Nephron (organoid): Measurements from ENCODE around the gene WNT2B.

Source experiments
- H3K27ac Mint-ChIP-seq, 3 experiments: 2 replicates each; pipeline ENCODE4 v1.8.0; 2020; ENCODE audit warnings: mixed read lengths in 3 of 3, mild to moderate bottlenecking in 2 of 3, moderate library complexity in 1 of 3
- H3K27me3 Mint-ChIP-seq: 2 replicates; pipeline ENCODE4 v1.8.0; 2021; ENCODE audit warnings: low read depth, mild to moderate bottlenecking, moderate library complexity, mixed read lengths
- H3K36me3 Mint-ChIP-seq: 2 replicates; pipeline ENCODE4 v1.8.0; 2020; ENCODE audit warnings: low read depth, mixed read lengths
- H3K4me1 Mint-ChIP-seq: 2 replicates; pipeline ENCODE4 v1.8.0; 2020; ENCODE audit warnings: mixed read lengths
- H3K4me3 Mint-ChIP-seq, 3 experiments: 2 replicates each; pipeline ENCODE4 v1.8.0; 2020; ENCODE audit warnings: mild to moderate bottlenecking in 3 of 3, mixed read lengths in 3 of 3, moderate library complexity in 2 of 3
- H3K9me3 Mint-ChIP-seq: 2 replicates; pipeline ENCODE4 v1.8.0; 2020; ENCODE audit warnings: mixed read lengths
- TF ChIP-seq, protein P1 (sequence below), 3 experiments: fragments of 200-600 bp; sonication (generic); IDR thresholded peaks; one replicate each; pipeline ENCODE4 v1.5.0; 2021; ENCODE audit warnings: antibody characterized with exemption in 3 of 3; ENCODE audit not compliant: unreplicated experiment in 3 of 3

The WNT2B gene

DNA sequence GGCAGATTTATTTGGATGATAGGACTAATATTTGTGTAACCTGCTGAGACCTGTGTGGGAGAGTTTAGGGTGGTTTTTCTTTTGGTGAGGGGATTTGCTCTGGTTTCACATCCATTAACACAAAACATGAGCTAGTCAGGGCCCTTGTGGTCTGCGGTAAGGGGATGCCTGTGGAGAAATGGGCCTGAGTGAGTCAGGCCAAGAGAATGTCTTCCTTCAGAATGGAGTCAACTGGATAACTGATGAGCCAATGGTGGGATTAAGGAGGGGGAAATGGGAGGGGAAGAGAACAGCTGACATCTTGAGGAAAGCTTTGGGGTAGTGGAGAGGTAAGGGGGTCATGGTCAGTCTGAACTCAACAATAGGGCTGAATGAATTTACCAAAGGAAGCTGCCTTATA lies 13.9 kb downstream of the WNT2B start:
- no peak overlapping the region for H3K4me3 Mint-ChIP-seq
- peaks cover 21% of the 10 kb centered on the region for H3K36me3 Mint-ChIP-seq
- no peak overlapping the region for H3K27ac Mint-ChIP-seq
- peaks cover 3% of the 10 kb centered on the region for H3K27me3 Mint-ChIP-seq
- no peaks in the 10 kb centered on the region for H3K9me3 Mint-ChIP-seq
- TF ChIP-seq, protein P1, sequence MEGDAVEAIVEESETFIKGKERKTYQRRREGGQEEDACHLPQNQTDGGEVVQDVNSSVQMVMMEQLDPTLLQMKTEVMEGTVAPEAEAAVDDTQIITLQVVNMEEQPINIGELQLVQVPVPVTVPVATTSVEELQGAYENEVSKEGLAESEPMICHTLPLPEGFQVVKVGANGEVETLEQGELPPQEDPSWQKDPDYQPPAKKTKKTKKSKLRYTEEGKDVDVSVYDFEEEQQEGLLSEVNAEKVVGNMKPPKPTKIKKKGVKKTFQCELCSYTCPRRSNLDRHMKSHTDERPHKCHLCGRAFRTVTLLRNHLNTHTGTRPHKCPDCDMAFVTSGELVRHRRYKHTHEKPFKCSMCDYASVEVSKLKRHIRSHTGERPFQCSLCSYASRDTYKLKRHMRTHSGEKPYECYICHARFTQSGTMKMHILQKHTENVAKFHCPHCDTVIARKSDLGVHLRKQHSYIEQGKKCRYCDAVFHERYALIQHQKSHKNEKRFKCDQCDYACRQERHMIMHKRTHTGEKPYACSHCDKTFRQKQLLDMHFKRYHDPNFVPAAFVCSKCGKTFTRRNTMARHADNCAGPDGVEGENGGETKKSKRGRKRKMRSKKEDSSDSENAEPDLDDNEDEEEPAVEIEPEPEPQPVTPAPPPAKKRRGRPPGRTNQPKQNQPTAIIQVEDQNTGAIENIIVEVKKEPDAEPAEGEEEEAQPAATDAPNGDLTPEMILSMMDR (IDR thresholded peaks at IDR 0.05; ENCODE audit: unreplicated experiment in 3 of 3): no peak
- H3K4me1 Mint-ChIP-seq: peaks cover 30% of the 10 kb centered on the region

DNA sequence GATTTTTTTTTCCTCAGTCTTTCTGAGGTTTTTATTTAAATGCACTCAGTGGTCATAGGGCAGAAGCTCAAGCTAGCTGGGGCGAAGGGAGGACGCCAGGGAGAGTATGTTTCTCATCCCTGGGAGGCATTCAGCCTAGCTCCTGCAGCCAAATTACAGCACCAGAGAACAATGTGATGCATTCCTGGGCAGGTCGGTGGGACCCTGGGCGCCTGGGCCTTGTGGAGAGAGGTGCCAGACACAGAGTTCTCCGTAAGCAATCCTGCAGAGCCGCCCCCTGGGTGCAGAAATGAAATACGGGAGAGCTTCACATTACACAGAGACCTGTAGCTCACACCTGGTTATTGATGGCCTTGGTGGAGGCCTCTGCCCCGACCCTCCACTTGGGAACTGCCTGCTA lies 15.5 kb downstream of the WNT2B start:
- H3K27me3 Mint-ChIP-seq: no peaks in the 10 kb centered on the region
- H3K4me1 Mint-ChIP-seq: peaks cover 39% of the 10 kb centered on the region
- H3K4me3 Mint-ChIP-seq: no peak overlapping the region
- peaks cover 29% of the 10 kb centered on the region for H3K36me3 Mint-ChIP-seq
- H3K9me3 Mint-ChIP-seq: no peaks in the 10 kb centered on the region
- TF ChIP-seq, protein P1 (IDR thresholded peaks at IDR 0.05; ENCODE audit: unreplicated experiment in 3 of 3): no peak
- peak overlapping the region; percentile 3 to 48 (median 37) for H3K27ac Mint-ChIP-seq

DNA sequence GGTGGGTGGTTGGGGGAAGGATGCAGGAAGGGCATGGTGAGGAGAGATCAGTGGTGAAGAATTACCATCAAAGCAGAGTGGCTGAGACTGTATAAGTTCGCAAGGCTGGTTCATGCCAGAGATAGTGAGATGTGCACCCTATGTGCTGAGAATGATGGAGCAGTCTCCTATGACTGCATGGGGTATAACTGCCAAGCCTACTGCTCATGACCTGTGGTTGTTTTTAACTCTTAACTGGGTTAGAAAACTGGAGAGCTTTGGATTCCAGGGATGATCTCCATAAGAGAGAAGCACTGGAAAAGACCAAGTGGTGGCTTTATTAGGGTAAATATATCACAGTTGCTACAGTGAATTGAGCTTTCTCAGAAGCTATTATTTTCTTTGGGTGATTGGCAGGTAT lies 16.2 kb downstream of the WNT2B start:
- TF ChIP-seq, protein P1 (IDR thresholded peaks at IDR 0.05; ENCODE audit: unreplicated experiment in 3 of 3): no peak
- Mint-ChIP-seq H3K4me1 (peaks cover 39% of the 10 kb centered on the region), H3K9me3 (no peaks in the 10 kb centered on the region), H3K36me3 (peaks cover 29% of the 10 kb centered on the region), H3K27me3 (no peaks in the 10 kb centered on the region), H3K4me3 (no peak overlapping the region), H3K27ac (peak overlapping the region in 1 of 3 experiments; percentile 48)

DNA sequence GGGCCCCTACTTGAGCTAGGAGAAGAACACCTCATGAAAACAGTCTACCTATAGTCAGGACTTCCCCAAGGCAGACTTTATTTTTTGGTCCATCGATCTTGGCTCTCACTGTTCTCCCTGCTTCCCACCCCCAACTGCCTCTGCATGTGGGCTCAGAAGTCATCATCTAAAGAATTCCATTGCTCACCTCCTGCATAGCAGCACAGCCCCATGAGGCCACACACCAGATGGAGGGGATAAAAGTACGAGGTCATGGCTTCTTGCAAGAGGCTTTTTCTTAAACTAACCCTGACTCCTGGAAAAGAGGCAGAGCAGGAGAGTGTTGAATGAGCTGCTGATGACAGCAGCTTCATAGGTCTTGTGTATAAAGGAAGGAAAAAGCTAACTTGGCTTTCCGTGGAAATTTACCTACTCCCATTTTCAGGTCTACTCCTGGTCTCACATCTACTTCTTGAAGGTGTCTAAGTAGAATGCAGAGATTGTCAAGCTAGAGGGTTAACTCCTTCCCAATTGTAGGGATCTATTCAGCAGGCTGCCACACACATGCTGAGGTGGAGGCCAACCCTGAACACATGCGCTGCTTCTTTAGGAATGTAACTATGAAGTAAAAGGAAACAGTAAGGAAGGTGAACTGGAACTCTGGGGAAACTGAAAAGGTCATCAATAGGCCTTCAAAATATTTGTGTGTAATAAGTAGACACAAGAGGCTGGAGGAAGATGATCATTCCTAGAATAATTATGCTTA lies 18.7 kb downstream of the WNT2B start:
- peak overlapping the region; percentile 6 to 55 (median 46) for H3K27ac Mint-ChIP-seq
- TF ChIP-seq, protein P1 (IDR thresholded peaks at IDR 0.05; ENCODE audit: unreplicated experiment in 3 of 3): no peak
- peaks cover 45% of the 10 kb centered on the region for H3K4me1 Mint-ChIP-seq
- H3K4me3 Mint-ChIP-seq: no peak overlapping the region
- H3K36me3 Mint-ChIP-seq: peaks cover 42% of the 10 kb centered on the region
- no peaks in the 10 kb centered on the region for H3K27me3 Mint-ChIP-seq
- H3K9me3 Mint-ChIP-seq: no peaks in the 10 kb centered on the region

DNA sequence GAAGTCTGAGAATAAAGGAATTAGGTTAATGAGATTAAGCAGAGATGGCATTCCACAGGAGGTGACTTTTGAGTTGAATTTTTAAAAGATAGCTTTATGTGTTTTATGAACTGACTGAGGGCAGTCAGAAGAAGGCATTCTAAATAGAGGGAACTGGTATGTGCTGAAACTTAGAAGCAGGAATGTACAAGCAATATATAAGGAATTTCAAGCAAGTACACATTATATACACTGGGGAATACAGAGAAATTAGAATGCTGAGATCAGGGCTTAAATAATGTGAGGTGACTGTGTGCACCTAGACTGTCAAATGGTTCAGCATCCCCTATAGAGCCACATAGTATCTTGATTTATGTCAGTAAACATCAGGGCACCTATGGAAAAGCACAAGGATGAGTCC lies 19.3 kb downstream of the WNT2B start:
- peak overlapping the region in 2 of 3 experiments; percentile 46 to 55 for H3K27ac Mint-ChIP-seq

More for the DNA sequence above, 19.3 kb downstream of the WNT2B start:
- no peaks in the 10 kb centered on the region for H3K9me3 Mint-ChIP-seq
- no peaks in the 10 kb centered on the region for H3K27me3 Mint-ChIP-seq
- TF ChIP-seq, protein P1 (IDR thresholded peaks at IDR 0.05; ENCODE audit: unreplicated experiment in 3 of 3): no peak
- H3K36me3 Mint-ChIP-seq: peaks cover 43% of the 10 kb centered on the region
- H3K4me3 Mint-ChIP-seq: no peak overlapping the region
- H3K4me1 Mint-ChIP-seq: peaks cover 38% of the 10 kb centered on the region
